Trophoblast cell (in vitro differentiated cells and primary cell): ENCODE measurements around the gene MTCL3.

Experiments
- DNase-seq, 2 donors: peaks; one replicate each; pipeline ENCODE4 v3.0.0-alpha.2; 2016
- H2AFZ ChIP-seq: 2 replicates; pipeline ENCODE4 v1.6.1; 2013; ENCODE audit warnings: low read length, moderate library complexity, mild to moderate bottlenecking; ENCODE audit not compliant: insufficient read depth, poor library complexity
- H2AK5ac ChIP-seq: 2 replicates; pipeline ENCODE4 v1.6.1; 2013; ENCODE audit warnings: mild to moderate bottlenecking, low read length
- H2BK120ac ChIP-seq: 2 replicates; pipeline ENCODE4 v1.6.1; 2013; ENCODE audit warnings: low read length, mild to moderate bottlenecking, moderate library complexity; ENCODE audit not compliant: insufficient read depth, poor library complexity
- H2BK12ac ChIP-seq: 2 replicates; pipeline ENCODE4 v1.6.1; 2013; ENCODE audit warnings: mild to moderate bottlenecking, low read length, moderate library complexity
- H2BK5ac ChIP-seq: 2 replicates; pipeline ENCODE4 v1.6.1; 2013; ENCODE audit warnings: low read length, low read depth, moderate library complexity, mild to moderate bottlenecking; ENCODE audit not compliant: poor library complexity
- H3K14ac ChIP-seq: 2 replicates; pipeline ENCODE4 v1.6.1; 2013; ENCODE audit warnings: mild to moderate bottlenecking, low read length
- H3K18ac ChIP-seq: 2 replicates; pipeline ENCODE4 v1.6.1; 2013; ENCODE audit warnings: mild to moderate bottlenecking, low read length
- H3K23ac ChIP-seq: 2 replicates; pipeline ENCODE4 v1.6.1; 2013; ENCODE audit warnings: low read length
- H3K27ac ChIP-seq: 2 replicates; pipeline ENCODE4 v1.5.1; 2013; ENCODE audit warnings: low read depth, mild to moderate bottlenecking, inconsistent platforms, low read length, moderate library complexity
- H3K27me3 ChIP-seq: 2 replicates; pipeline ENCODE4 v1.6.1; 2013; ENCODE audit warnings: inconsistent platforms, mild to moderate bottlenecking, low read length, moderate library complexity; ENCODE audit not compliant: insufficient read depth
- H3K36me3 ChIP-seq, 2 experiments: 1 replicate in 1 of 2; 2 replicates in 1 of 2; pipeline ENCODE4 v1.6.1; 2013; ENCODE audit warnings: low read length in 2 of 2, mild to moderate bottlenecking in 2 of 2, moderate library complexity in 1 of 2; ENCODE audit not compliant: insufficient read depth in 2 of 2, control insufficient read depth in 1 of 2
- H3K4ac ChIP-seq: 2 replicates; pipeline ENCODE4 v1.6.1; 2013; ENCODE audit warnings: low read depth, mild to moderate bottlenecking, low read length, moderate library complexity
- H3K4me1 ChIP-seq, 2 experiments: 1 replicate in 1 of 2; 2 replicates in 1 of 2; pipeline ENCODE4 v1.6.1; 2013; ENCODE audit warnings: low read length in 2 of 2, mild to moderate bottlenecking in 2 of 2, moderate library complexity in 1 of 2; ENCODE audit not compliant: insufficient read depth in 2 of 2, control insufficient read depth in 1 of 2
- H3K4me2 ChIP-seq: 2 replicates; pipeline ENCODE4 v1.6.1; 2013; ENCODE audit warnings: inconsistent platforms, mild to moderate bottlenecking, low read length, moderate library complexity
- H3K4me3 ChIP-seq: 2 replicates; pipeline ENCODE4 v1.5.1; 2013; ENCODE audit warnings: mild to moderate bottlenecking, low read depth, low read length, inconsistent platforms
- H3K79me1 ChIP-seq: one replicate; pipeline ENCODE4 v1.6.1; 2013; ENCODE audit warnings: low read length
- H3K79me2 ChIP-seq: 2 replicates; pipeline ENCODE4 v1.6.1; 2013; ENCODE audit warnings: low read length, mild to moderate bottlenecking; ENCODE audit not compliant: control insufficient read depth, insufficient read depth, poor library complexity
- H3K9ac ChIP-seq: 2 replicates; pipeline ENCODE4 v1.6.1; 2013; ENCODE audit warnings: mild to moderate bottlenecking, low read length
- H3K9me3 ChIP-seq: 2 replicates; pipeline ENCODE4 v1.6.1; 2013; ENCODE audit warnings: low read depth, mild to moderate bottlenecking, control low read depth, inconsistent platforms, low read length; ENCODE audit not compliant: insufficient read depth
- H4K12ac ChIP-seq: 2 replicates; pipeline ENCODE4 v1.6.1; 2013; ENCODE audit warnings: low read depth, mild to moderate bottlenecking, low read length, moderate library complexity
- H4K8ac ChIP-seq: 2 replicates; pipeline ENCODE4 v1.6.1; 2013; ENCODE audit warnings: low read depth, mild to moderate bottlenecking, low read length, moderate library complexity
- H4K91ac ChIP-seq: one replicate; pipeline ENCODE4 v1.6.1; 2013; ENCODE audit warnings: low read depth, mild to moderate bottlenecking, low read length, moderate library complexity
- WGBS: extraction: QIAGEN DNeasy Blood & Tissue Kit; methylation state at CpG from one replicate; pipeline ENCODE4 v1.1.7; 2013; ENCODE audit warnings: missing lambda C conversion rate; ENCODE audit not compliant: insufficient read length, insufficient coverage; ENCODE audit errors: extremely low coverage; 5-methylcytosine and 5-hydroxymethylcytosine counted together

The MTCL3 gene

DNA sequence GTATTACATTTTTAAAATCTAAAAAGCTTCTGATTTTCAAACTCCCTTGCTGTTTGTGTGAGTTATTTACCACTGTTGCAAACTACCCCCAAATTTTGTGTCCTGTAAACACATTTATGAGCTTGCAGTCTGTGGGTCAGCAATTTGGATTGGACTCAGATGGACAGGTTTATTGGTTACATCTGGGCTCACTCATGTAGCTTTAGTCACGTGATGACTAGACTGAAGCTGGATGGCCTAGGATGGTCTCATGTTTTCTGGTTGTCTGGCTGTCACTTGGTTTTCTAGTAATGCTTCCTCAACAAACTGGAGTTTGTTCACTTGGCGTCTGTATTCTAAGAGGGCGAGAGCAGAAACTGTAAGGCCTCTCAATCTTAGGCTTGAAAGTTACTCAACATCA, 45.6 kb upstream of the MTCL3 start:
- Histone ChIP-seq H2BK12ac (no peak overlapping the region), H3K4me2 (no peak overlapping the region)
- WGBS: no CpG with 5 or more reads among the region's 3 CpGs

DNA sequence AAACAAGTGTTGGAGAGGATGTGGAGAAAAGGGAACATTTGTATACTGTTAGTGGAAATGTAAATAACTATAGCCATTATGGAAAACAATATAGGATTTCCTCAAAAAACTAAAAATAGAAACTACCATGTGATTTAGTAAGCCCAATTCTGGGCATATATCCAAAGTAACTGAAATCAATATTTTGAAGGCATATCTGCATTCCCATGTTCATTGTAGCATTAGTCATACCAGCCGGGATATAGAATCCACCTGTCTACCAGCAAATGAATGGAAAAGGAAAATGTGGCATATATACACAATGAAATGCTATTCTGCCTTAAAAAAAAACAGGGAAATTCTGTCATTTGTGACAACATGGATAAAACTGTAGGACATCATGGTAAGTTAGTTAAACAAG, 42.5 kb upstream of the MTCL3 start:
- no peaks in the 10 kb centered on the region for H3K36me3 ChIP-seq
- no CpG with 5 or more reads among the region's 1 CpG for WGBS
- H3K18ac ChIP-seq: no peak overlapping the region
- no peak overlapping the region for H2AFZ ChIP-seq
- peaks cover 2% of the 10 kb centered on the region for H3K9me3 ChIP-seq
- H3K4ac ChIP-seq: no peak overlapping the region
- no peak overlapping the region for H4K12ac ChIP-seq
- H3K79me1 ChIP-seq: no peaks in the 10 kb centered on the region
- H3K79me2 ChIP-seq: no peaks in the 10 kb centered on the region
- H4K91ac ChIP-seq: no peak overlapping the region
- no peak overlapping the region for H3K4me3 ChIP-seq
- H3K27me3 ChIP-seq: no peaks in the 10 kb centered on the region
- no peak overlapping the region for H2BK12ac ChIP-seq
- H3K23ac ChIP-seq: no peak overlapping the region
- no peak overlapping the region for H2BK120ac ChIP-seq
- no peak overlapping the region for H4K8ac ChIP-seq
- H3K27ac ChIP-seq: no peak overlapping the region
- H3K9ac ChIP-seq: no peak overlapping the region
- no peaks in the 10 kb centered on the region for H3K4me1 ChIP-seq
- H3K4me2 ChIP-seq: no peak overlapping the region
- H2AK5ac ChIP-seq: no peak overlapping the region
- no peak overlapping the region for H2BK5ac ChIP-seq
- no peak for DNase-seq
- no peak overlapping the region for H3K14ac ChIP-seq

More for the DNA sequence above, 45.6 kb upstream of the MTCL3 start:
- H3K4ac ChIP-seq: no peak overlapping the region
- no peak overlapping the region for H4K12ac ChIP-seq
- no peak overlapping the region for H3K23ac ChIP-seq
- H3K27ac ChIP-seq: no peak overlapping the region
- no peaks in the 10 kb centered on the region for H3K36me3 ChIP-seq
- H2BK5ac ChIP-seq: no peak overlapping the region
- H2AFZ ChIP-seq: no peak overlapping the region
- H3K4me1 ChIP-seq: no peaks in the 10 kb centered on the region
- no peak for DNase-seq
- no peak overlapping the region for H4K8ac ChIP-seq
- no peak overlapping the region for H3K18ac ChIP-seq
- no peak overlapping the region for H3K4me3 ChIP-seq
- H3K27me3 ChIP-seq: no peaks in the 10 kb centered on the region
- H3K79me1 ChIP-seq: no peaks in the 10 kb centered on the region
- H4K91ac ChIP-seq: no peak overlapping the region
- no peaks in the 10 kb centered on the region for H3K9me3 ChIP-seq
- H2AK5ac ChIP-seq: no peak overlapping the region
- H3K14ac ChIP-seq: no peak overlapping the region
- H3K79me2 ChIP-seq: no peaks in the 10 kb centered on the region
- H3K9ac ChIP-seq: no peak overlapping the region
- H2BK120ac ChIP-seq: no peak overlapping the region

DNA sequence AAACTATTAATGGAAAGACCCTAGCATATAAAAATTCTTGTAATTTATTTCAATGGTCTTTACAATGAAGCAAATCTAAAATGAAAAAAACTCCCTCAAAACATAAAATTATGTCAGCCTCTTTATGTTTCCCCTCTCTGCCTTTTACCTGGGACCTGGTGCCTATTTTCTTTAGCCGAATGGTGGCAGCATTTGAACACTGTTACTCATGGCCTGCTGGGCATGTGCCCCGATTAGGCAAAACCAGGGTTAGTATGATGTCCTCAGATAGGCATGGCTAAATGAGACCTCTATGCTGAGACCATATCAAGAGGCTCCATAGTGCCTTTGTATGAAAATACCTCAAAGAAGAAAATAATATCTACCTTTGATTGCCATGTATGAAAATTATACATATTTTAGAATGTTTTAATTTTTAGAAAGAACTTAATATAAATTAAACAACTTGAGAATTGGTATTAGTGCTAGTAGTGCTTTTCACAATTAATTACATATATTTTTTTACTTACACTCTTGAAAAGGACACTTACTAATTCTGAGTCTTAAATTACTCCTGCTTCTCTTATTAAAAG, 35.4 kb upstream of the MTCL3 start:
- Histone ChIP-seq H3K23ac (no peak overlapping the region), H2AFZ (no peak overlapping the region), H3K27me3 (no peaks in the 10 kb centered on the region), H4K91ac (no peak overlapping the region), H3K27ac (no peak overlapping the region), H3K9me3 (peaks cover 2% of the 10 kb centered on the region), H4K8ac (no peak overlapping the region), H3K18ac (no peak overlapping the region), H3K36me3 (no peaks in the 10 kb centered on the region), H3K4me1 (no peaks in the 10 kb centered on the region), H2BK12ac (no peak overlapping the region), H3K4ac (no peak overlapping the region), H2AK5ac (no peak overlapping the region), H3K14ac (no peak overlapping the region), H2BK120ac (no peak overlapping the region), H2BK5ac (no peak overlapping the region), H4K12ac (no peak overlapping the region), H3K4me2 (no peak overlapping the region), H3K9ac (no peak overlapping the region), H3K79me1 (no peaks in the 10 kb centered on the region), H3K4me3 (no peak overlapping the region), H3K79me2 (no peaks in the 10 kb centered on the region)
- no CpG with 5 or more reads among the region's 2 CpGs for WGBS
- DNase-seq: peak in 1 of 2 donors; percentile 20

DNA sequence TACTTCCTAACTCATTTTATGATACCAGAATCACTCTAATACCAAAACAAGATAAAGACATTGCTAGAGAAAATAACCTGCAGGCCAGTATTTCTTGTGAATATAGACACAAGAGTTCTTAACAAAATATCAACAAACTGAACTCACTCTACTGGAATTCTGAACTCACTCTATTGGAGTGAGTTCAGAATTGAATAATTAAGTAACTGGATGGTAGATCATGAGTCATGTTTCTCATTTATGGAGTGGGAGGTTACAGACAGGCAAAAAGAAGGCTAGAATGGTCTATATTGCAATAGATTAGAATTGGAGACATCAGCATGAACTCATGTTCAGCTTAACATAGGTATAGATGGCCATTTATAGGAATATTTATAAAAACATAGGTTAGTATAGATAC, 31.3 kb upstream of the MTCL3 start:
- no peaks in the 10 kb centered on the region for H3K4me1 ChIP-seq
- H3K18ac ChIP-seq: no peak overlapping the region
- no peak overlapping the region for H3K4ac ChIP-seq
- no peak overlapping the region for H3K27ac ChIP-seq
- no peak overlapping the region for H2BK5ac ChIP-seq
- no peak overlapping the region for H3K4me3 ChIP-seq
- no peaks in the 10 kb centered on the region for H3K79me1 ChIP-seq
- no peak overlapping the region for H2AFZ ChIP-seq
- no peak overlapping the region for H4K91ac ChIP-seq
- H3K36me3 ChIP-seq: no peaks in the 10 kb centered on the region
- no peak overlapping the region for H3K4me2 ChIP-seq
- no peaks in the 10 kb centered on the region for H3K79me2 ChIP-seq
- H3K23ac ChIP-seq: no peak overlapping the region
- H3K14ac ChIP-seq: no peak overlapping the region
- no peaks in the 10 kb centered on the region for H3K9me3 ChIP-seq
- H3K27me3 ChIP-seq: no peaks in the 10 kb centered on the region
- H4K12ac ChIP-seq: no peak overlapping the region
- DNase-seq: no peak
- no peak overlapping the region for H2BK12ac ChIP-seq
- no peak overlapping the region for H4K8ac ChIP-seq
- no peak overlapping the region for H3K9ac ChIP-seq
- H2AK5ac ChIP-seq: no peak overlapping the region
- H2BK120ac ChIP-seq: no peak overlapping the region
